IPS-20b (cell line): ENCODE results near the gene RBFOX2.
"Not testable (repeated sequence)": the region's sequence is repeated elsewhere in the genome, so short reads cannot be mapped to it uniquely, and the experiment has no call there.

ENCODE experiments used
- H3K27ac ChIP-seq: one replicate; pipeline ENCODE4 v1.5.1; 2013; ENCODE audit warnings: low read length
- H3K27me3 ChIP-seq: 2 replicates; pipeline ENCODE4 v1.6.1; 2013; ENCODE audit warnings: mild to moderate bottlenecking, low read length, inconsistent platforms; ENCODE audit not compliant: insufficient read depth
- H3K36me3 ChIP-seq: 2 replicates; pipeline ENCODE4 v1.6.1; 2013; ENCODE audit warnings: low read depth, mild to moderate bottlenecking, inconsistent platforms, low read length, moderate library complexity; ENCODE audit not compliant: insufficient read depth
- H3K4me1 ChIP-seq: 2 replicates; pipeline ENCODE4 v1.6.1; 2013; ENCODE audit warnings: mild to moderate bottlenecking, control low read depth, inconsistent platforms, low read length, moderate library complexity; ENCODE audit not compliant: insufficient read depth
- H3K4me3 ChIP-seq: 2 replicates; pipeline ENCODE4 v1.5.1; 2013; ENCODE audit warnings: mild to moderate bottlenecking, low read length, inconsistent platforms
- H3K9ac ChIP-seq: 2 replicates; pipeline ENCODE4 v1.6.1; 2013; ENCODE audit warnings: low read depth, mild to moderate bottlenecking, inconsistent platforms, low read length, moderate library complexity
- H3K9me3 ChIP-seq: 2 replicates; pipeline ENCODE4 v1.6.1; 2013; ENCODE audit warnings: mild to moderate bottlenecking, low read depth, low read length, inconsistent platforms; ENCODE audit not compliant: insufficient read depth

Gene RBFOX2

GRCh38 chr22:36028646-36029405 lies at the start of gene RBFOX2:
RBFOX2 (minus strand) TSS chr22:36028824; CDS start chr22:36028425, 399 bp downstream.
- H3K4me1 ChIP-seq, result peaks cover 11% of the 10 kb centered on the region
- no peaks in the 10 kb centered on the region for H3K9me3 ChIP-seq
- no peaks in the 10 kb centered on the region for H3K27me3 ChIP-seq
- H3K4me3 ChIP-seq, result peak within 1 kb of the TSS; percentile 99
- peaks cover 6% of the 10 kb centered on the region; the same call in 1 of the 2 replicates for H3K36me3 ChIP-seq
- peak within 1 kb of the TSS; percentile 88; the same call in 1 of the 2 replicates for H3K9ac ChIP-seq
- H3K27ac ChIP-seq, result peak within 1 kb of the TSS; percentile 10

GRCh38 chr22:36077271-36077670 lies 48.6 kb upstream of the RBFOX2 start:
- Histone ChIP-seq H3K4me3 (no peak overlapping the region), H3K27ac (no peak overlapping the region), H3K36me3 (no peaks in the 10 kb centered on the region), H3K4me1 (no peaks in the 10 kb centered on the region), H3K9me3 (no peaks in the 10 kb centered on the region), H3K9ac (no peak overlapping the region), H3K27me3 (no peaks in the 10 kb centered on the region)

GRCh38 chr22:36075724-36076123 lies 47.1 kb upstream of the RBFOX2 start:
- H3K4me1 ChIP-seq, result no peaks in the 10 kb centered on the region
- no peak overlapping the region for H3K9ac ChIP-seq
- H3K4me3 ChIP-seq, result no peak overlapping the region
- no peaks in the 10 kb centered on the region for H3K27me3 ChIP-seq
- H3K36me3 ChIP-seq, result no peaks in the 10 kb centered on the region
- no peak overlapping the region for H3K27ac ChIP-seq
- H3K9me3 ChIP-seq, result no peaks in the 10 kb centered on the region

GRCh38 chr22:36075230-36075629 lies 46.6 kb upstream of the RBFOX2 start:
- Histone ChIP-seq H3K4me1 (no peaks in the 10 kb centered on the region), H3K4me3 (no peak overlapping the region), H3K36me3 (no peaks in the 10 kb centered on the region), H3K9me3 (no peaks in the 10 kb centered on the region), H3K27me3 (no peaks in the 10 kb centered on the region), H3K27ac (no peak overlapping the region), H3K9ac (no peak overlapping the region)

- Histone ChIP-seq H3K36me3 (no peaks in the 10 kb centered on the region), H3K9ac (no peak overlapping the region), H3K4me1 (no peaks in the 10 kb centered on the region), H3K4me3 (no peak overlapping the region), H3K9me3 (no peaks in the 10 kb centered on the region), H3K27ac (no peak overlapping the region), H3K27me3 (no peaks in the 10 kb centered on the region)
Measured at GRCh38 chr22:36073476-36073875, 44.9 kb upstream of the RBFOX2 start.

GRCh38 chr22:36070645-36071044 lies 42.0 kb upstream of the RBFOX2 start:
- H3K4me3 ChIP-seq, H3K4me1 ChIP-seq, H3K27me3 ChIP-seq, H3K36me3 ChIP-seq, H3K9me3 ChIP-seq, H3K27ac ChIP-seq, H3K9ac ChIP-seq: not testable (repeated sequence)

GRCh38 chr22:36069368-36069767 lies 40.7 kb upstream of the RBFOX2 start:
- no peaks in the 10 kb centered on the region for H3K36me3 ChIP-seq
- H3K27me3 ChIP-seq, result peaks cover 3% of the 10 kb centered on the region; the same call in 1 of the 2 replicates
- H3K4me1 ChIP-seq, result peaks cover 3% of the 10 kb centered on the region; the same call in 1 of the 2 replicates
- no peak overlapping the region for H3K4me3 ChIP-seq
- no peaks in the 10 kb centered on the region for H3K9me3 ChIP-seq
- H3K27ac ChIP-seq, result no peak overlapping the region
- no peak overlapping the region for H3K9ac ChIP-seq

- Histone ChIP-seq H3K4me3 (no peak overlapping the region), H3K36me3 (no peaks in the 10 kb centered on the region), H3K9me3 (no peaks in the 10 kb centered on the region), H3K27ac (no peak overlapping the region), H3K27me3 (peaks cover 3% of the 10 kb centered on the region; the same call in 1 of the 2 replicates), H3K4me1 (peaks cover 3% of the 10 kb centered on the region; the same call in 1 of the 2 replicates), H3K9ac (no peak overlapping the region)
Measured at GRCh38 chr22:36068776-36069344, 40.2 kb upstream of the RBFOX2 start.

GRCh38 chr22:36067235-36067558 lies 38.6 kb upstream of the RBFOX2 start:
- Histone ChIP-seq H3K4me1 (peaks cover 3% of the 10 kb centered on the region; the same call in 1 of the 2 replicates), H3K9me3 (no peaks in the 10 kb centered on the region), H3K36me3 (no peaks in the 10 kb centered on the region), H3K9ac (no peak overlapping the region), H3K27me3 (peaks cover 3% of the 10 kb centered on the region; the same call in 1 of the 2 replicates), H3K4me3 (no peak overlapping the region), H3K27ac (no peak overlapping the region)

- H3K4me3 ChIP-seq, result peak overlapping the region; percentile 79
- H3K27ac ChIP-seq, result no peak overlapping the region
- peaks cover 3% of the 10 kb centered on the region; the same call in 1 of the 2 replicates for H3K4me1 ChIP-seq
- H3K9me3 ChIP-seq, result no peaks in the 10 kb centered on the region
- peak overlapping the region; percentile 89; the same call in 1 of the 2 replicates for H3K9ac ChIP-seq
- H3K36me3 ChIP-seq, result no peaks in the 10 kb centered on the region
- peaks cover 3% of the 10 kb centered on the region; the same call in 1 of the 2 replicates for H3K27me3 ChIP-seq
Measured at GRCh38 chr22:36065775-36066544, 37.3 kb upstream of the RBFOX2 start.

- peaks cover 3% of the 10 kb centered on the region; the same call in 1 of the 2 replicates for H3K4me1 ChIP-seq
- H3K27ac ChIP-seq, result no peak overlapping the region
- H3K9ac ChIP-seq, result peak overlapping the region; percentile 89; the same call in 1 of the 2 replicates
- H3K36me3 ChIP-seq, result no peaks in the 10 kb centered on the region
- peaks cover 3% of the 10 kb centered on the region; the same call in 1 of the 2 replicates for H3K27me3 ChIP-seq
- no peaks in the 10 kb centered on the region for H3K9me3 ChIP-seq
- peak overlapping the region; percentile 79 for H3K4me3 ChIP-seq
Measured at GRCh38 chr22:36065462-36065774, 36.8 kb upstream of the RBFOX2 start.
